Heart right ventricle (tissue), 16 donors: ENCODE data around the gene ATP8B3. TPM values are rescaled to one million over a fixed set of nuclear protein-coding genes. Genes with fewer than 3 reads are reported as not detected.

Source experiments
- ATAC-seq, 8 donors: fragments of 200-7000 bp; cut with Tn5 transposase; one replicate each; pipeline ENCODE4 v1.9.1; 2020; ENCODE audit warnings: mild to moderate bottlenecking in 8 of 8, moderate library complexity in 8 of 8, moderate number of reproducible peaks in 1 of 8
- DNase-seq, 2 donors: peaks; one replicate each; pipeline ENCODE4 v3.0.0-alpha.2; 2020
- H3K27ac ChIP-seq, 10 donors: fragments of 200-600 bp; sonication (generic) in 2 of 10; one replicate each; pipeline versions ENCODE4 v1.5.0 to v1.8.0; 2020 to 2022; ENCODE audit warnings: mild to moderate bottlenecking in 3 of 10
- H3K27me3 ChIP-seq, 7 donors: fragments of 200-600 bp; one replicate each; pipeline ENCODE4 v1.8.0; 2021 to 2022; ENCODE audit warnings: mild to moderate bottlenecking in 2 of 7
- H3K36me3 ChIP-seq, 9 donors: fragments of 200-600 bp; sonication (generic) in 1 of 9; one replicate each; pipeline versions ENCODE4 v1.5.0 to v1.8.0; 2020 to 2022; ENCODE audit warnings: mild to moderate bottlenecking in 2 of 9
- H3K4me1 ChIP-seq, 9 donors: fragments of 200-600 bp; sonication (generic) in 1 of 9; one replicate each; pipeline versions ENCODE4 v1.5.0 to v1.8.0; 2020 to 2022; ENCODE audit warnings: mild to moderate bottlenecking in 4 of 9
- H3K4me3 ChIP-seq, 10 donors: fragments of 200-600 bp; sonication (generic) in 2 of 10; one replicate each; pipeline versions ENCODE4 v1.5.0 to v1.8.0; 2020 to 2022; ENCODE audit warnings: mild to moderate bottlenecking in 7 of 10, moderate library complexity in 2 of 10
- H3K9me3 ChIP-seq, 11 donors: fragments of 200-600 bp in 10 of 11; sonication (generic) in 2 of 11; one replicate each; pipeline versions ENCODE4 v1.5.0 to v1.8.0; 2013 to 2022; ENCODE audit warnings: mild to moderate bottlenecking in 2 of 11, control low read depth in 1 of 11, moderate library complexity in 1 of 11
- WGBS, 2 donors: extraction: QIAGEN DNeasy Blood & Tissue Kit; methylation state at CpG; one replicate each; pipeline ENCODE4 v1.1.7; 2013; ENCODE audit warnings: inconsistent platforms in 1 of 2; 5-methylcytosine and 5-hydroxymethylcytosine counted together
- intact Hi-C, 10 donors: fragments of 100-400 bp; cut with DNase I; formaldehyde crosslinking; loops; one replicate each; pipeline versions ENCODE4 v1.11.1 to v1.14.2; 2022
- polyA plus RNA-seq, 2 donors: library from polyadenylated mRNA; stranded (reverse); fragments of 200-250 nt; gene quantifications; one replicate each; pipeline ENCODE4 v1.2.3, GENCODE V29; 2013
- total RNA-seq, 10 donors: library from RNA; stranded (reverse); fragmentation: NEBNext Ultra II Directional in 3 of 10; extraction: Animal tissue kit (Norgen Biotek cat#: 25700) in 3 of 10; gene quantifications; one replicate each; pipeline versions ENCODE4 v1.2.1 to v1.2.4, GENCODE V29; 2021 to 2023
- TF ChIP-seq, protein P1 (sequence below), 9 donors: fragments of 200-600 bp; sonication (generic) in 2 of 9; IDR thresholded peaks; one replicate each; pipeline versions ENCODE4 v1.5.0 to v1.8.0; 2021 to 2022; ENCODE audit warnings: antibody characterized with exemption in 9 of 9, mild to moderate bottlenecking in 5 of 9, moderate library complexity in 1 of 9
- donor health status: Arrhythmogenic right ventricular cardiomyopathy.
- donor health status: ischemic (EF 13 %, LVEDD 7.1; RV severe dilation, severe dysfunction).
- donor health status: healthy with polysubstance abuse.
- donor health status: DM: no; HTN: yes; CAD: no.
- donor health status: DM: no; HTN: no; CAD: no.
- donor health status: ischemic (EF 25% LVEDD 6.9; RV normal size, moderate dysfunction).
- donor health status: ischemic (EF 25% LVEDD 5.7; RV mildly dilated, moderate dysfunction).
- donor health status: healthy.
- donor health status: DM: yes; HTN: yes; CAD: no.
- donor health status: Ischemic cardiomyopathy.
- donor health status: ischemic (EF 35%, LVEDD 5.7; RV mildly dilated, moderate dysfunction).
- donor health status: nonischemic (EF 11% LVEDD 7.7; RV severe dilation, severe dysfunction).
- donor health status: DM: yes; HTN: yes; CAD: no.
- donor health status: PGD.
- donor health status: ischemic (EF 29% LVEDD 5.4; RV normal size, mild dysfunction).
- donor health status: nonischemic (EF 23%, LVEDD 6.1; RV moderate dilation, normal function).

Gene ATP8B3
- total and polyA plus RNA-seq, 12 donors = 0.13 to 3.4 (median 0.52) TPM

GRCh38 chr19:1833540-1833939 lies 21.5 kb upstream of the ATP8B3 start:
- intact Hi-C loops = no loop called here
- Histone ChIP-seq H3K4me3 (no peak overlapping the region), H3K4me1 (peaks cover 5 to 50% (median 25%) of the 10 kb centered on the region in 9 donors), H3K36me3 (peaks cover 0 to 32% (median under 1%) of the 10 kb centered on the region in 9 donors), H3K27me3 (no peaks in the 10 kb centered on the region), H3K27ac (no peak overlapping the region), H3K9me3 (no peaks in the 10 kb centered on the region)
- TF ChIP-seq, protein P1, sequence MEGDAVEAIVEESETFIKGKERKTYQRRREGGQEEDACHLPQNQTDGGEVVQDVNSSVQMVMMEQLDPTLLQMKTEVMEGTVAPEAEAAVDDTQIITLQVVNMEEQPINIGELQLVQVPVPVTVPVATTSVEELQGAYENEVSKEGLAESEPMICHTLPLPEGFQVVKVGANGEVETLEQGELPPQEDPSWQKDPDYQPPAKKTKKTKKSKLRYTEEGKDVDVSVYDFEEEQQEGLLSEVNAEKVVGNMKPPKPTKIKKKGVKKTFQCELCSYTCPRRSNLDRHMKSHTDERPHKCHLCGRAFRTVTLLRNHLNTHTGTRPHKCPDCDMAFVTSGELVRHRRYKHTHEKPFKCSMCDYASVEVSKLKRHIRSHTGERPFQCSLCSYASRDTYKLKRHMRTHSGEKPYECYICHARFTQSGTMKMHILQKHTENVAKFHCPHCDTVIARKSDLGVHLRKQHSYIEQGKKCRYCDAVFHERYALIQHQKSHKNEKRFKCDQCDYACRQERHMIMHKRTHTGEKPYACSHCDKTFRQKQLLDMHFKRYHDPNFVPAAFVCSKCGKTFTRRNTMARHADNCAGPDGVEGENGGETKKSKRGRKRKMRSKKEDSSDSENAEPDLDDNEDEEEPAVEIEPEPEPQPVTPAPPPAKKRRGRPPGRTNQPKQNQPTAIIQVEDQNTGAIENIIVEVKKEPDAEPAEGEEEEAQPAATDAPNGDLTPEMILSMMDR (IDR thresholded peaks at IDR 0.05) = no peak
- WGBS, 2 donors = 61 to 76% methylated on average over 15 of the region's 15 CpGs
- no peak for DNase-seq
- ATAC-seq = peak in 2 of 8 donors; percentile 11 to 27

- Histone ChIP-seq H3K27ac (no peak overlapping the region), H3K9me3 (no peaks in the 10 kb centered on the region), H3K4me3 (no peak overlapping the region), H3K36me3 (peaks cover 0 to 41% (median 14%) of the 10 kb centered on the region in 9 donors), H3K27me3 (no peaks in the 10 kb centered on the region), H3K4me1 (peaks cover 0 to 37% (median 16%) of the 10 kb centered on the region in 9 donors)
- ATAC-seq = no peak
- TF ChIP-seq, protein P1 (IDR thresholded peaks at IDR 0.05) = no peak
- no peak for DNase-seq
- intact Hi-C loops = no loop called here
- 84 to 85% methylated on average over 26 of the region's 26 CpGs for WGBS, 2 donors
Observed at GRCh38 chr19:1832046-1832663, 20.1 kb upstream of the ATP8B3 start.

DNA sequence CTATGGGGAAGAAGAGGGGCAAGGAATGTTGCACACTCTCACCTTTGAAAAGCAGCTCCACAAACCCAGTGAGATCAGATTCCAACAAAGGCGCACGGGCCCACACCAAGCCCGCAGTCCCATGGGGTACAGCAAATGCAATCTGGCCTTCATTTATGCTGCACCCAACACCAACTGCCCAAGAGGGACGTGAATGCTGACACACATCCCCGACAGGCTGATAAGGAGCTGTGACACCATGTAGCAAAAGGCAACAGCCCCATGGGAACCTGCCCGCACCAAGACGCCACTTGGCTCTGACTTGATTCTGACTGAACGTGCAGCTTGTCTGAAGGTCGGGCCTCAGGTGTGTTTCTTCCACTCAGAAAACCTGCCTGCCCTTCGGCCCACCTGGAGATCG lies 18.9 kb upstream of the ATP8B3 start:
- ATAC-seq (no peak), DNase-seq (no peak)
- H3K36me3 ChIP-seq = peaks cover 0 to 49% (median 17%) of the 10 kb centered on the region in 9 donors
- peaks cover 0 to 37% (median 19%) of the 10 kb centered on the region in 9 donors for H3K4me1 ChIP-seq
- no peaks in the 10 kb centered on the region for H3K9me3 ChIP-seq
- H3K27me3 ChIP-seq = no peaks in the 10 kb centered on the region
- no peak overlapping the region for H3K27ac ChIP-seq
- TF ChIP-seq, protein P1 (IDR thresholded peaks at IDR 0.05) = no peak
- 78 to 86% methylated on average over 11 of the region's 11 CpGs for WGBS, 2 donors
- no peak overlapping the region for H3K4me3 ChIP-seq
- intact Hi-C loops = no loop called here

- no peak for DNase-seq
- intact Hi-C loops = no loop called here
- Histone ChIP-seq H3K4me1 (peaks cover 0 to 36% (median 21%) of the 10 kb centered on the region in 9 donors), H3K36me3 (peaks cover 0 to 52% (median 17%) of the 10 kb centered on the region in 9 donors), H3K27ac (no peak overlapping the region), H3K4me3 (no peak overlapping the region), H3K9me3 (no peaks in the 10 kb centered on the region), H3K27me3 (no peaks in the 10 kb centered on the region)
- ATAC-seq = no peak
- WGBS, 2 donors = 93 to 94% methylated on average over 15 of the region's 15 CpGs
- TF ChIP-seq, protein P1 (IDR thresholded peaks at IDR 0.05) = no peak
Observed at GRCh38 chr19:1830568-1830967, 18.5 kb upstream of the ATP8B3 start.
